Measurements from ENCODE around the gene DHX35. TPM values are rescaled to one million over a fixed set of nuclear protein-coding genes. Genes with fewer than 3 reads are reported as not detected.

Gene DHX35
- total RNA-seq, 1 donor from 2014 or later = 14.0 TPM

GRCh38 chr20:39057911-39058310, 95.8 kb downstream of the DHX35 start:
- DNase-seq (ENCODE audit: extremely low spot score, unreplicated experiment) = no peak
- no peak overlapping the region for H3K27ac Mint-ChIP-seq
- H3K36me3 Mint-ChIP-seq = no peaks in the 10 kb centered on the region
- H3K4me3 Mint-ChIP-seq = no peak overlapping the region
- no peak for TF ChIP-seq CTCF (conservative IDR thresholded peaks at IDR 0.05)
- no peaks in the 10 kb centered on the region for H3K4me1 Mint-ChIP-seq (ENCODE audit: unreplicated experiment)
- peaks cover 22% of the 10 kb centered on the region for H3K27me3 Mint-ChIP-seq
- H3K9me3 Mint-ChIP-seq = no peaks in the 10 kb centered on the region

- DNase-seq (ENCODE audit: extremely low spot score, unreplicated experiment) = no peak
- no peak overlapping the region for H3K27ac Mint-ChIP-seq
- H3K9me3 Mint-ChIP-seq = no peaks in the 10 kb centered on the region
- no peak overlapping the region for H3K4me3 Mint-ChIP-seq
- TF ChIP-seq CTCF (conservative IDR thresholded peaks at IDR 0.05) = no peak
- no peaks in the 10 kb centered on the region for H3K4me1 Mint-ChIP-seq (ENCODE audit: unreplicated experiment)
- H3K36me3 Mint-ChIP-seq = no peaks in the 10 kb centered on the region
- H3K27me3 Mint-ChIP-seq = peaks cover 20% of the 10 kb centered on the region
Observed at GRCh38 chr20:39059036-39059435, 96.9 kb downstream of the DHX35 start.

- H3K9me3 Mint-ChIP-seq = no peaks in the 10 kb centered on the region
- no peak for DNase-seq (ENCODE audit: extremely low spot score, unreplicated experiment)
- no peak overlapping the region for H3K27ac Mint-ChIP-seq
- peak; percentile 66 for TF ChIP-seq CTCF (conservative IDR thresholded peaks at IDR 0.05)
- H3K4me1 Mint-ChIP-seq (ENCODE audit: unreplicated experiment) = peaks cover 5% of the 10 kb centered on the region
- peaks cover 10% of the 10 kb centered on the region for H3K27me3 Mint-ChIP-seq
- no peaks in the 10 kb centered on the region for H3K36me3 Mint-ChIP-seq
- no peak overlapping the region for H3K4me3 Mint-ChIP-seq
Observed at GRCh38 chr20:39066471-39067242, 104.5 kb downstream of the DHX35 start.

- TF ChIP-seq CTCF (conservative IDR thresholded peaks at IDR 0.05) = no peak
- Mint-ChIP-seq H3K4me3 (no peak overlapping the region), H3K4me1 (ENCODE audit: unreplicated experiment) (peaks cover 5% of the 10 kb centered on the region), H3K9me3 (no peaks in the 10 kb centered on the region), H3K36me3 (no peaks in the 10 kb centered on the region), H3K27ac (no peak overlapping the region), H3K27me3 (peaks cover 10% of the 10 kb centered on the region)
- DNase-seq (ENCODE audit: extremely low spot score, unreplicated experiment) = no peak
Observed at GRCh38 chr20:39067526-39068216, 105.5 kb downstream of the DHX35 start.

GRCh38 chr20:39069976-39070375, 107.8 kb downstream of the DHX35 start:
- H3K36me3 Mint-ChIP-seq = no peaks in the 10 kb centered on the region
- peaks cover 20% of the 10 kb centered on the region for H3K27me3 Mint-ChIP-seq
- H3K9me3 Mint-ChIP-seq = no peaks in the 10 kb centered on the region
- H3K4me1 Mint-ChIP-seq (ENCODE audit: unreplicated experiment) = peaks cover 5% of the 10 kb centered on the region
- H3K4me3 Mint-ChIP-seq = no peak overlapping the region
- no peak for TF ChIP-seq CTCF (conservative IDR thresholded peaks at IDR 0.05)
- no peak overlapping the region for H3K27ac Mint-ChIP-seq
- DNase-seq (ENCODE audit: extremely low spot score, unreplicated experiment) = no peak

Data from type B pancreatic cell (in vitro differentiated cells).